Prostate gland (tissue), 2 donors: ENCODE measurements around the gene PAFAH2. TPM values are rescaled to one million over a fixed set of nuclear protein-coding genes. Genes with fewer than 3 reads are reported as not detected.

Experiments
- DNase-seq: peaks from one replicate; pipeline ENCODE4 v3.0.0-alpha.2; 2019; ENCODE audit warnings: low spot score
- H3K27ac ChIP-seq, 2 donors: fragments of 200-600 bp; sonication (generic); 2 replicates each; pipeline ENCODE4 v1.5.1; 2017 to 2019
- H3K27me3 ChIP-seq: fragments of 200-600 bp; sonication (generic); replicated peaks from 2 replicates; pipeline ENCODE4 v1.5.1; 2019; ENCODE audit not compliant: insufficient read depth
- H3K36me3 ChIP-seq, 2 donors: fragments of 200-600 bp; sonication (generic); 1 replicate in 1 of 2; 2 replicates in 1 of 2; pipeline versions ENCODE4 v1.5.1 to v1.8.1; 2017 to 2019
- H3K4me1 ChIP-seq: fragments of 200-600 bp; sonication (generic); replicated peaks from 2 replicates; pipeline ENCODE4 v1.5.1; 2019
- H3K4me3 ChIP-seq, 2 donors: fragments of 200-600 bp; sonication (generic); 2 replicates each; pipeline ENCODE4 v1.5.1; 2017 to 2019
- H3K9me3 ChIP-seq: fragments of 200-600 bp; sonication (generic); 2 replicates; pipeline ENCODE4 v1.5.1; 2017
- CTCF ChIP-seq, 4 experiments: fragments of 200-600 bp in 2 of 4; fragments of 450-650 bp in 2 of 4; sonication (generic) in 2 of 4; IDR thresholded peaks; 1 replicate in 3 of 4; 2 replicates in 1 of 4; pipeline ENCODE4 v1.5.1; 2016 to 2019; ENCODE audit warnings: antibody characterized with exemption in 4 of 4, mild to moderate bottlenecking in 2 of 4, moderate library complexity in 2 of 4
- POLR2A ChIP-seq: fragments of 450-650 bp; IDR thresholded peaks from one replicate; pipeline ENCODE4 v1.6.1; 2016; ENCODE audit warnings: antibody characterized with exemption, mild to moderate bottlenecking
- POLR2AphosphoS5 ChIP-seq: sonication (generic); formaldehyde crosslinking; IDR thresholded peaks from one replicate; pipeline ENCODE4 v1.6.1; 2017; ENCODE audit warnings: antibody characterized with exemption
- WGBS: methylation state at CpG from one replicate; pipeline ENCODE4 v1.1.5; 2018; 5-methylcytosine and 5-hydroxymethylcytosine counted together
- intact Hi-C: fragments of 100-400 bp; cut with DNase I; formaldehyde crosslinking; loops from one replicate; pipeline ENCODE4 v1.14.2; 2022
- total RNA-seq, 2 donors: library from RNA; depleted of rRNA; stranded (reverse); fragments of >200 nt; gene quantifications; one replicate each; pipeline ENCODE4 v1.1.0, GENCODE V29; 2016

PAFAH2 gene
- total RNA-seq, 2 donors from 2014 or later, result 17.4 to 18.7 TPM

- intact Hi-C loops, result loop anchor here (5.0 kb wide), 2 partner anchors 63 to 108 kb away; no protein-coding TSS in a partner anchor
Measured at GRCh38 chr1:26038904-26039303, 41.0 kb upstream of the PAFAH2 start.

GRCh38 chr1:26038477-26038876, 40.6 kb upstream of the PAFAH2 start:
- DNase-seq, result no peak
- H3K27ac ChIP-seq, result no peak overlapping the region
- peaks cover 8% of the 10 kb centered on the region for H3K4me1 ChIP-seq
- no peaks in the 10 kb centered on the region for H3K9me3 ChIP-seq
- WGBS, result 86% methylated on average over 6 of the region's 6 CpGs
- H3K27me3 ChIP-seq, result no peaks in the 10 kb centered on the region
- TF ChIP-seq POLR2AphosphoS5 (no peak), POLR2A (no peak), CTCF (IDR thresholded peaks at IDR 0.05) (no peak)
- no peaks in the 10 kb centered on the region for H3K36me3 ChIP-seq
- intact Hi-C loops, result loop anchor here (5.0 kb wide), 2 partner anchors 64 to 109 kb away; no protein-coding TSS in a partner anchor
- H3K4me3 ChIP-seq, result no peak overlapping the region

More at GRCh38 chr1:26038904-26039303, 41.0 kb upstream of the PAFAH2 start:
- H3K27ac ChIP-seq, result no peak overlapping the region
- TF ChIP-seq CTCF (IDR thresholded peaks at IDR 0.05) (no peak), POLR2A (no peak)
- H3K27me3 ChIP-seq, result no peaks in the 10 kb centered on the region
- 54% methylated on average over 6 of the region's 6 CpGs for WGBS
- no peaks in the 10 kb centered on the region for H3K36me3 ChIP-seq
- H3K9me3 ChIP-seq, result no peaks in the 10 kb centered on the region
- no peak overlapping the region for H3K4me3 ChIP-seq
- DNase-seq, result no peak
- peaks cover 8% of the 10 kb centered on the region for H3K4me1 ChIP-seq

- 74% methylated on average over 6 of the region's 6 CpGs for WGBS
- intact Hi-C loops, result loop anchor here (5.0 kb wide), 2 partner anchors 64 to 109 kb away; no protein-coding TSS in a partner anchor
- DNase-seq, result no peak
- Histone ChIP-seq H3K4me1 (peaks cover 8% of the 10 kb centered on the region), H3K27ac (no peak overlapping the region), H3K9me3 (no peaks in the 10 kb centered on the region), H3K4me3 (no peak overlapping the region), H3K27me3 (no peaks in the 10 kb centered on the region), H3K36me3 (no peaks in the 10 kb centered on the region)
- no peak for TF ChIP-seq CTCF (IDR thresholded peaks at IDR 0.05)
- no peak for TF ChIP-seq POLR2A
- TF ChIP-seq POLR2AphosphoS5, result no peak
Measured at GRCh38 chr1:26037904-26038303, 40.0 kb upstream of the PAFAH2 start.

GRCh38 chr1:26036756-26037281, 39.0 kb upstream of the PAFAH2 start:
- no peaks in the 10 kb centered on the region for H3K27me3 ChIP-seq
- H3K4me3 ChIP-seq, result no peak overlapping the region
- H3K36me3 ChIP-seq, result no peaks in the 10 kb centered on the region
- no peak for DNase-seq
- peaks cover 8% of the 10 kb centered on the region for H3K4me1 ChIP-seq
- TF ChIP-seq CTCF (IDR thresholded peaks at IDR 0.05) (no peak), POLR2A (no peak), POLR2AphosphoS5 (no peak)
- no peaks in the 10 kb centered on the region for H3K9me3 ChIP-seq
- intact Hi-C loops, result loop anchor here (5.0 kb wide), 2 partner anchors 65 to 110 kb away; no protein-coding TSS in a partner anchor
- H3K27ac ChIP-seq, result no peak overlapping the region
- WGBS, result 64% methylated on average over 11 of the region's 11 CpGs
